Measurements from ENCODE around the gene CYB5D1.

CYB5D1 gene

GRCh38 chr17:7889166-7889955, 31.6 kb downstream of the CYB5D1 start:
- no peak overlapping the region for H3K4me3 ChIP-seq (ENCODE audit: low read depth, low read length)
- peak; percentile 84 for DNase-seq (ENCODE audit: low read depth)
- TF ChIP-seq, protein P1, sequence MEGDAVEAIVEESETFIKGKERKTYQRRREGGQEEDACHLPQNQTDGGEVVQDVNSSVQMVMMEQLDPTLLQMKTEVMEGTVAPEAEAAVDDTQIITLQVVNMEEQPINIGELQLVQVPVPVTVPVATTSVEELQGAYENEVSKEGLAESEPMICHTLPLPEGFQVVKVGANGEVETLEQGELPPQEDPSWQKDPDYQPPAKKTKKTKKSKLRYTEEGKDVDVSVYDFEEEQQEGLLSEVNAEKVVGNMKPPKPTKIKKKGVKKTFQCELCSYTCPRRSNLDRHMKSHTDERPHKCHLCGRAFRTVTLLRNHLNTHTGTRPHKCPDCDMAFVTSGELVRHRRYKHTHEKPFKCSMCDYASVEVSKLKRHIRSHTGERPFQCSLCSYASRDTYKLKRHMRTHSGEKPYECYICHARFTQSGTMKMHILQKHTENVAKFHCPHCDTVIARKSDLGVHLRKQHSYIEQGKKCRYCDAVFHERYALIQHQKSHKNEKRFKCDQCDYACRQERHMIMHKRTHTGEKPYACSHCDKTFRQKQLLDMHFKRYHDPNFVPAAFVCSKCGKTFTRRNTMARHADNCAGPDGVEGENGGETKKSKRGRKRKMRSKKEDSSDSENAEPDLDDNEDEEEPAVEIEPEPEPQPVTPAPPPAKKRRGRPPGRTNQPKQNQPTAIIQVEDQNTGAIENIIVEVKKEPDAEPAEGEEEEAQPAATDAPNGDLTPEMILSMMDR (conservative IDR thresholded peaks at IDR 0.05; ENCODE audit: low read depth, low read length) = peak; percentile 41

DNA sequence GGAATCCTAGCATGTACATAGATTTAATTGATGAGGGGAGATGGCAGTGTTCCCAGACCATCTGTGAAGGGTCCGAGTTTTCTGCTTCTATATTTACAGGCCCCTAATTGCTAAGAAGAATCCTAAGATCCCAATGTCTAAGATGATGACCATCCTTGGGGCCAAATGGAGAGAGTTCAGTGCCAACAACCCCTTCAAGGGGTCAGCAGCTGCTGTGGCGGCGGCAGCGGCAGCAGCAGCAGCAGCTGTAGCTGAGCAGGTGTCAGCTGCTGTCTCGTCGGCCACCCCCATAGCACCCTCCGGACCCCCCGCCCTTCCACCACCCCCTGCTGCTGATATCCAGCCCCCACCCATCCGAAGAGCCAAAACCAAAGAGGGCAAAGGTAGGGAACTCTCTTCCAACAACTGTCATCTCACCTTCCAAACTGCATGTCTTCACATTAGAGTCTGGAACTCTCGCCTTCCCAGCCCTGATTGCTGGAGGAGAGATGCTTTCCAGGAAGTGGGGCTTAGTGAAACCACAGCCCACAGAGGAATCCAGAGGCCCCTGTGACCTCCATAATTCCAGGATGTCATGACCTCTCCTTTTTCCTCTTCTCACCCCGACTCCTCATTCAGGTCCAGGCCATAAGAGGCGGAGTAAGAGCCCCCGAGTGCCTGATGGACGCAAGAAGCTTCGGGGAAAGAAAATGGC, 35.5 kb downstream of the CYB5D1 start:
- DNase-seq (ENCODE audit: low read depth) = no peak

GRCh38 chr17:7894226-7894625, 36.4 kb downstream of the CYB5D1 start:
- DNase-seq (ENCODE audit: low read depth) = no peak
- TF ChIP-seq, protein P1 (conservative IDR thresholded peaks at IDR 0.05; ENCODE audit: low read depth, low read length) = no peak
- no peak overlapping the region for H3K4me3 ChIP-seq (ENCODE audit: low read depth, low read length)

More for the DNA sequence above, 35.5 kb downstream of the CYB5D1 start:
- TF ChIP-seq, protein P1 (conservative IDR thresholded peaks at IDR 0.05; ENCODE audit: low read depth, low read length) = no peak
- no peak overlapping the region for H3K4me3 ChIP-seq (ENCODE audit: low read depth, low read length)

- DNase-seq (ENCODE audit: low read depth) = no peak
- H3K4me3 ChIP-seq (ENCODE audit: low read depth, low read length) = no peak overlapping the region
- TF ChIP-seq, protein P1 (conservative IDR thresholded peaks at IDR 0.05; ENCODE audit: low read depth, low read length) = no peak
Measured at GRCh38 chr17:7894866-7895265, 37.1 kb downstream of the CYB5D1 start.

DNA sequence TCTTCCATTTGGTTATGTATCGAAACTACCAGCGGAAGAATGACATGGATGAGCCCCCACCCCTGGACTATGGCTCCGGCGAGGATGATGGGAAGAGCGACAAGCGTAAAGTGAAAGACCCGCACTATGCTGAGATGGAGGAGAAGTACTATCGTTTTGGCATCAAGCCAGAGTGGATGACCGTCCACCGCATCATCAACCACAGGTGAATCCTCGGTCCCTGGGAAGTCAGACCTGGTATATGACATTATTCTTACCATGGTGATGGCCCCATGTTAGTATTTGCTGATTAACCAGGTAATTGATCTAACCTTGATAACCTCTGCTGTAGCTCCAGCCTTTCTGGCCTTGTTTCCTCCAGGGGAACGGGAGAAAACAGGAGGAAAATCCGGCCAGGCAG, 39.3 kb downstream of the CYB5D1 start:
- H3K4me3 ChIP-seq (ENCODE audit: low read depth, low read length) = no peak overlapping the region
- DNase-seq (ENCODE audit: low read depth) = no peak
- TF ChIP-seq, protein P1 (conservative IDR thresholded peaks at IDR 0.05; ENCODE audit: low read depth, low read length) = no peak

GRCh38 chr17:7897773-7898172, 40.0 kb downstream of the CYB5D1 start:
- DNase-seq (ENCODE audit: low read depth) = peak; percentile 83
- TF ChIP-seq, protein P1 (conservative IDR thresholded peaks at IDR 0.05; ENCODE audit: low read depth, low read length) = peak; percentile 62
- H3K4me3 ChIP-seq (ENCODE audit: low read depth, low read length) = no peak overlapping the region
